GM21526 (cell line): Measurements from ENCODE around the gene VASP.

Source experiments
- ATAC-seq: cut with Tn5 transposase; IDR thresholded peaks from one replicate; pipeline ENCODE4 v1.9.1; 2021; ENCODE audit warnings: moderate library complexity; ENCODE audit not compliant: unreplicated experiment, low FRiP score

Gene VASP

GRCh38 chr19:45547211-45547770 is 40.0 kb downstream of the VASP start:
- ATAC-seq = no peak

GRCh38 chr19:45547965-45548609 is 40.8 kb downstream of the VASP start:
- no peak for ATAC-seq

GRCh38 chr19:45553464-45553863 is 46.2 kb downstream of the VASP start:
- ATAC-seq = no peak

- ATAC-seq = no peak
Measured at GRCh38 chr19:45554481-45554880, 47.2 kb downstream of the VASP start.

DNA sequence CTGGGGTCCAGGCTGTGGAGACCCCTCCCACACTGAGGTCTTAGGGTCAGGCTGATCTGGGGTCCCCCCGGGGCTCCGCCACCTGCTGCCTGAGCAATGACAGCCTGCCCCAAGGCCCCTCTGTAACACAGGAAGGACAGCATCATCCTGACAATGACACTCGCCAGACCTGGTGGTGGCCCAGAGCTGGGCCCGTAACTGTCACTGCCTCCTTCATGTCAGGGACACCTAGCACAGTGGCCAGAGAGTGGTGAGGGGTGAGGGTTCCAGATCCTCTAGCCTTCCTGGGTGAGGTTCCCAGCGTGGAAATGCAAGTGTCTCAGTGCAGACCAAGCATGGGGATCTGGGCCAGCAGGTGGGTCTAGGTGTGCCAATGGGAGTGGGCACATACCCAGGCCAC is 49.6 kb downstream of the VASP start:
- no peak for ATAC-seq

GRCh38 chr19:45558399-45558878 is 51.2 kb downstream of the VASP start:
- ATAC-seq = no peak

DNA sequence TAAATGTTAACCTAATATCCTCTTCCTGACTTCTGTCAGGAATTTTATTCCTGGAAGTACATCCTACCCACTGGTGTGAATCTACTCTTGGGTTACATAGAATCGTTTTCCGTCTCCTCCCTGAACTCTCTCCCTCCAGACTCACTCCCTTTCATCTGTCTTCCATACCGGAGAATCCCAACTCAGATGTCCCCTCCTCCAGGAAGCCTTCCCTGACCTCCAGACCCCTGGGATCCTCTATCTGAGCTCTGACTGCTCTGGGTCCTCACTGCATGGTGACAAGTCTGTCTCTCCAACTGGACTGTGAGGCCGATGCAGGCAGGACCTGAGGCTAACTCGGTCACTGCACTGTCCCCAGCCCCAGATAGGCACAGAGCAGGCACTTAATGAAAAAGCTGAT is 52.8 kb downstream of the VASP start:
- ATAC-seq = no peak

DNA sequence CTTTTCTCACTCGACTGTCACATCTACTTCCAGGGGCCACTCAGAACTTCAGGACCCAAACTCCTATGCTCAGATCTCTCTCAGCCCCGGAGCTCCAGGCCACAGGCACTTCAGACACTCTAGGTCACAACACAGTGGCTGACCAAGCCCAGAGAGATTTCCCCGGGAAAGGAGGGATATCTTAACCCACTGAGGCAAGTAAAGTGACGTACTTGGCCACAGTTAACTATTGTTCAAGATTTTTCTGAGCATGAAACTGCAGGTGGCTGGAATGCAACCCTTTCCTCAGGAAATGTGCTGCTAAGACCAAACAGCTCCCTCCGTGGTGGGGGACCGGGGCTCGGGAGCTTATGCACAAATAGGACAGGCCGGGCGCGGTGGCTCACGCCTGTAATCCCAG is 53.4 kb downstream of the VASP start:
- no peak for ATAC-seq

DNA sequence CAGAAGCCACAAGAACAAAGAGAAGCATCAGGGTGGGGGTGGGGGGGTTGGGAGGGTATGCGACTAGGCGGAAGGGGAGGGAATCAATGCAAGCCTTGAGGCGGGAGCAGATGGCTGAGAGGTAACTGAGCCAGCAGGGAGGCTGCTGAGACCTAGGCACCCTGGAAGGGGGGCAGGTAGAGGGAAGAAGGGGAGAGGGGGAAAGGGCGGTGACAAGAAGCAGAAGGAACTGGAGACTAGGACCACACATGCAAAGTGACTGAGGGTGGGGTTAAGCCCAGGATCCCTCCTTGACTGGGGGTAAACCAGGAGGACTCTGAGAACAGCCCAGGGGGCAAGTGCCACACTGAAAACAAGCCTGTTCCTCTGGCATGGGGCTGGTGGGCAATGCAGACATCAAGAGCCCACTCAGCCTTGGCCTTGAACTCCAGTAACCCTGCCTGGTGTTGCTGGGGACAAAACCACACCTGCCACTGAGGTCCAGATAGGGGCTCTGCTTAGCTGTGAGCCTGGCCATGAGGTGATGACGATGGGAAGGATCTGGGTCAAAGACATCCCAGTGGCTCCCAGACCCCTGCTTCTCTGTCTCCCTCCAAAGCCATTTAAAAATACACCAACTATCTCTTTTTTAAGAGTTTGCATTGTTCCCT is 57.0 kb downstream of the VASP start:
- no peak for ATAC-seq

DNA sequence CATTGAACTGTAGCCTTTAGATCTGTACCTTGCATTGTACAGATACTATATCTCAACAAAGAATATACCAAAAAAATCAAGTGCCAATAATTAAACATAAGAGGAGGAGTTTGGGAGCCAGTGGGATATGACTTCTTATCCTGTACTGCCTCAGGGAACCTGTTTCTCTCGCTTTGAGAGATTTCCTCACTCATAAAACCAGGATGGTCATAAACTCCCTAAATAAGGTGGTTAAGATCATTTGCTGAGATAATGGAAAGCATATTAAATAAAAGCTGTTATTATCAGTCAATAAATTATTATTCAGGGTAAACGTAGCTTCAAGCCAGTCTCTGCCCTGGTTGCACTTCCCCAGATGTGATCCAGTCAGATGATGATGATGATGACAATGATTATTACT is 60.3 kb downstream of the VASP start:
- no peak for ATAC-seq

DNA sequence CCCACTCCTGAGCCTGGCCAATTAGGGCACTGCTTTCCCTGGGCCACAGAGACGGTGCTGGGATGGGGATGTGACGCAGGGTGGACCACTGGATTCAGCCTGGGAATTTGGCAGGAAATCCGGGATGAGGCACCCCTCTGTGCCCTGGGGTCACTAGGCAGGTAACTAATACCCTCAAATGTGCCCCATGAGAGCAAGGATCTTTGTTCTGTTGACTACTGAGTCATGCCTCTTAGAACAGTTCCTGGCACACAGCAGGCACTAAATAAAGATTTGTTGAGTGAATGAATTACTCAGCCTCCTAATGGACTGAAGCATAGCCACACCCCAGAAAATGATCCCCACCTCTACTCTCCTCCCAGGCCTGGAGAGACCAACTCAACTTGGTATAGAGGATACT is 61.5 kb downstream of the VASP start:
- ATAC-seq = no peak

DNA sequence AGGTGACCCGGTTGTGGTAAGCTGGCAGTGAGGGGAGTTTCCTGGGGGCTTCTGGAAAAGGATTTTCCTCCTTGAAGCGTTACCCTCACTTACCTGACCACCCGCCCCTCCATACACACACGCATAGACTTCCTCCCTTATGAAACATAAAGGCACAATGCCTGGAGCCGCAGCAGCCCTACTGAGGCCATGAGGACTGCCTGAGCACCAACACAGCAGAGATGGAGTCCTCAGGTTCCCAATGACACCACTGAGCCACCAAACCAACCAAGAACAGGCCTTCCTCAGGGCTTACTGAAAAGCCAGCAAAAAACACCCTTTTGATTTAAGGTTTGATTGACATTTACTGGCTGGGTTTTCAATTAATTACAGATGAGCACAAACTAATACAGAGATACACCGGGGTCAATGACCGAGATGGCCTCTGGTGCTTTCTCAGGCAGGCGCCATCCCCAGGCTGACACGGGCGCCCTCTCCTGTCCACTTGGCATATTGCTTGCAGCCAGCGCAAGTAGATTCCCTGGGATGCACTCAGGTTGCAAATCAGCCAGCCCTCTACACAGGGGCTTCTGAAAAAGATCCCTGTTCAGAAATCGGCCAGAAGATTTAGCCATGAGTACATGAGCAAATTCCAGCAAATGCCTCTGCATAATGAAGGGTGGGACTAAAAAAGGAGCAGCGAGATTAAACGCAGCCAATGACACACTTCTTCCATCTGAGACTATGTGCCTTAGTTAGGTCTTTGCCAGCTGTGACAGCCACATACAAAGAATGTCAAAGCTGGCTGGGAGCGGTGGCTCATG is 62.5 kb downstream of the VASP start:
- no peak for ATAC-seq

DNA sequence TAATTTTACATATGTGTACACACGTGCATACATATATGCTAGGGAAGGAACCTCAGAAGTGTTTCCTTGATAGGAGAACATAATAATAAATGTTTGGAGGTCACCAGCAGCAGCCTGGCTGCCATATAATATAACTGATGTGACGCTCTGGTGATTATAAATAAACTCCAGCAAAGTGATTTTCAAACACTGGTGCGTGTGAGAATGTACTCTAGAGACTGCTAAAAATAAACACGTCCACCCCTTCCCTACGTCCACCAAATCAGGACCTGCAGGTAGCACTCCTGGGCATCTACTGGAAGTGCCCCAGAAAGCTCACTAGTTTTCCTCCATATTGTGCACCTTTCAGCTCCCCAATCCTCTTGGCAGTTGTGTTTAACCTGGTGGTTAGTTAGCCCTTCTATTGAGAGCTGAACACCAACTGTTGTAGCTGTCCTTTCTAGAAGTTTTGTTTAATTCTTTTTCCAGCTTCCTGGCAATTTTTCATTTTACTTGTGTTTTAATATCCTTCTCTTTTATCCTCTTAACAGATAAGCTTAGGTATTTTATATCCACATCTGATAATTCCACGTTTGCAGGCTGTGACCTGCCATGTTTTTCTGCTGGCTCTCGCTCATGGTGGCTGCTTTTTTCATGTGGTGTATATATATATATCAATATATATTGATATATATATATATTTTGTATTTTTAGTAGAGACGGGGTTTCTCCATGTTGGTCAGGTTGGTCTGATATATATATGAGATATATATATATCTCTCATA is 64.4 kb downstream of the VASP start:
- no peak for ATAC-seq

GRCh38 chr19:45574526-45574925 is 67.2 kb downstream of the VASP start:
- ATAC-seq = no peak

GRCh38 chr19:45575216-45575615 is 67.9 kb downstream of the VASP start:
- ATAC-seq = no peak
